Stromal cell of bone marrow (primary cell): ENCODE data around the gene CES5A.
"Not testable (repeated sequence)": the region's sequence is repeated elsewhere in the genome, so short reads cannot be mapped to it uniquely, and the experiment has no call there.

Experiments
- DNase-seq: peaks from one replicate; pipeline ENCODE4 v3.0.0-alpha.2; 2012; ENCODE audit warnings: low read depth

Gene CES5A

DNA sequence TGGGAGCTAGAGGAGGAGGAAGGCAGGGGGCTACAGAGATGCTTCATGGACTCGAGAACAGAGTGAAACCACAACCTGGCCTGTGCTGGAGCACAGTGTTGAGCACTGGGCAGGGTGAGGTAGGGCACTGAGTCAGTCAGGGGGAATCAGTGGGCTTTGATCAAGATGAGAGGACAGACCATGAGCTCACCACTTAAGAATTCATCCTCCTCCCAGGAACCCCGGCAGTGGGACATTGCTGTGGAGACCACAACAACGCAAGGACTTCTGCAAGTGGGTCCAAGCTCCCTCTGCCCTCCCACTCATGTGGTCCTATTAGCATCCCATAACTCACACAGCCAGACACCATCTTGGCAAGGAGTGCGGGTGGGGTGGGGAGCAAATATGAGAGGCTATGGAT is 1.7 kb upstream of the CES5A start:
- DNase-seq: no peak

GRCh38 chr16:55873122-55873521 is 2.1 kb downstream of the CES5A start:
- DNase-seq: no peak

DNA sequence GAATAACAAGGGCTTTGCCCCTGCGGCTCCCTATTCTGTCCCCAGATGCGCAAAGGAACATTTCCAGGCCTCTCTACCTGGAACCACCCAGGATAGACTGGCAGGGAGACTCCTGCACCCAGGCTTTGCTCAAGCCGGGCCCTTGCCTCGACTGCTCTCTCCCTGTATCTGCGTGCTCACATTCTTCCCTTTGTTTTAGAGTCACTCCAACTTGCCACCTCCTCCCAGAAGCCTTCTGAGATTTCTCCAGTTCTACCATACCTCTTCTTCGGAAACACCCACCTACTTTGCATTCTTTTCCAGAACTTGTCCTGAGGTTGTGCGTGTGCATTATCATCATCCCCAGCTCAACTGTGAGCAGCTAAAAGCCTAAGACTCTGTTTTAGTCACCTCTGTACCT is 3.0 kb downstream of the CES5A start:
- no peak for DNase-seq

- no peak for DNase-seq
Observed at GRCh38 chr16:55871411-55872038, 3.6 kb downstream of the CES5A start.

DNA sequence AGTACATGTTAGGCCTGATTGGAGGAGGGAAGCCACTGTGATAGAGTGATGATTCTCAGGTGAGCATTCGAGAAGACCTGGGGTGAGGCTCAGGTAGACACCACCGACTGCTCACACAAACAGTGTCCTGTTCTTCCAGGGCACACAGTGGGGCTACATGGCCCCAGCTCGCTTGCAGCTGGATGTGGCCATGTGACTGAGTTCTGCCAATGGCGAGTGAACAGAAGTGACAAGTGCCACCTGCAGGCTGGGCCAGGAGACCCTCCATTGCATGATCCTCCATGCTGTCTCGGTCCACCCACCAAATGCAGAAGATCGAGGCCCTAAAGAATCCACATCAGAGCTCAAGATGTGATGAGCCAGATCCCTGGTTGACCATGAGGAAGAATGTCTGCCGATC is 6.2 kb downstream of the CES5A start:
- no peak for DNase-seq

DNA sequence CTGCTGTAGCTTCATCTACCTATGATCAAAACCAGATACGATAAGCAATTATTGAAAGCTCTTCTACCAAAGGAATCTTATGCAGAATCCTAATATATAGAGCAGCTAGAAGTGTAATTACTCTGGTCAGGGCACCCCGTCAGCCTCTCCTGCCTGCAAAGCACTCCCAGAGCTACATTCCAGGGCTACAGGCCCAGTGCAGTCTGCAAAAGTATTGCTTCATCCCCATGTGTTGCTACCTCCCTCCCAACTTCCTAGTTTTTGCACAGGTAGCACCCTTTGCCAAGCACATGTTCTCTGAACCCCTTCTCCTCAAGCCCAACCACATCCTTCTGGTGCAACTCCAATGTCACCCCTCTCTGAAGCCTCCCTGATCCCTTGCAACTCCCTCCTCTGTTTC is 7.0 kb downstream of the CES5A start:
- no peak for DNase-seq

DNA sequence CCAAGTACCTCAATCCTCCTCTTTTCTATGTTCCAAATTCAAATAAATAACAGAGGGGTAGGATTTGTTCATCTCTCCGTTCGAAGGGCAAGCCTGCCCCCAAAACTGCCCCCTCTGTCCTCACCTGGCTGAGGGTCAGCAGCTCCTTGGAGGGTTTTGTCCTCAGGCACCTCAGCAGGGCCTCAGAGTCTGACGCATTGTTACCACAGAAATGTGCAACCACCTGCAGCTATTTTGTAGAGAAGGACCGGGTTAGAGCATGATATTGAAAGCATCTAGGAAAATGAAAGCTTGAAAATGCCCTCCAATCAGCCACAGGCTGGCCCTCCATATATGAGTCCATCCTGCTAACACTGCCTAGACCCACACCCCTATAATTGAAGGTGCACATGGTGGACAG is 13.9 kb downstream of the CES5A start:
- no peak for DNase-seq

- DNase-seq: not testable (repeated sequence)
Observed at GRCh38 chr16:55857650-55858049, 17.5 kb downstream of the CES5A start.

DNA sequence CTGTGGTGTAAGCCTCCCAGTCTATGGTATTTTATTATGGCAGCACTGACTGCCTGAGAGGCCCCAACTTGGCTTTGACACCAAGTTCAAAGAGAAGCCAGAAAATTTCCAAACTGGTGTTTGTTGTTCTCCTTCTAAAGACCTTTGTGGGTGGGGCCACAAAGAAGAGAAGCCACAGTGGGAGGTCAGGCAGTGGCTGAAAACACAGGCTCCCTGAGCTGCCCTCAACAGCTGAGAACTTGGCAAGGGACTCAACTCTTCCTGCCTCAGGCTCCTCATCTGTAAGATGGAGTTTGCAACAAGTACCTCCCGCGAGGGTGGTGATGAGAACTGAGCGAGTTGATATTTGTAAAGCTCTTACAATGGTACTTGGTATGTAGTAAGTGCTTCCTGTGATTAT is 18.2 kb downstream of the CES5A start:
- no peak for DNase-seq

DNA sequence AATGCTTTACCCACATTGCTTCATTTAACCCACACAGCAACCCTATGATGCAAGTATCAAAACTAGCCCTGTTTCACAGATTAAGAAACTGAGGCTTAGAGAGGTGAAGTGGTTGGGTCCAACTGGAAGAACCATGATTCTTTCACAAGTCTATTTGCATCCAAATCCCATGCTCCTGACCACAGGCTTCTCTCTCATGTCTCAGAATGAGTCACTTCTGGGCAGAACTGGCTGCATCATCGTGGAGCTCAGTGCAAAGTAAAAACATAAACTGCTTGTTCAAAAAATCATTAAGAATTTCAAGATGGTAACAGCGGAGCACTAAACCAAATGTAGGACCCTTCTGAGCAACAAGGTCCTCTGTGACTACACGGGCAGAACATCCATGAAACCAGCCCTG is 22.1 kb downstream of the CES5A start:
- DNase-seq: peak; percentile 34

- DNase-seq: no peak
Observed at GRCh38 chr16:55849536-55849935, 25.6 kb downstream of the CES5A start.

DNA sequence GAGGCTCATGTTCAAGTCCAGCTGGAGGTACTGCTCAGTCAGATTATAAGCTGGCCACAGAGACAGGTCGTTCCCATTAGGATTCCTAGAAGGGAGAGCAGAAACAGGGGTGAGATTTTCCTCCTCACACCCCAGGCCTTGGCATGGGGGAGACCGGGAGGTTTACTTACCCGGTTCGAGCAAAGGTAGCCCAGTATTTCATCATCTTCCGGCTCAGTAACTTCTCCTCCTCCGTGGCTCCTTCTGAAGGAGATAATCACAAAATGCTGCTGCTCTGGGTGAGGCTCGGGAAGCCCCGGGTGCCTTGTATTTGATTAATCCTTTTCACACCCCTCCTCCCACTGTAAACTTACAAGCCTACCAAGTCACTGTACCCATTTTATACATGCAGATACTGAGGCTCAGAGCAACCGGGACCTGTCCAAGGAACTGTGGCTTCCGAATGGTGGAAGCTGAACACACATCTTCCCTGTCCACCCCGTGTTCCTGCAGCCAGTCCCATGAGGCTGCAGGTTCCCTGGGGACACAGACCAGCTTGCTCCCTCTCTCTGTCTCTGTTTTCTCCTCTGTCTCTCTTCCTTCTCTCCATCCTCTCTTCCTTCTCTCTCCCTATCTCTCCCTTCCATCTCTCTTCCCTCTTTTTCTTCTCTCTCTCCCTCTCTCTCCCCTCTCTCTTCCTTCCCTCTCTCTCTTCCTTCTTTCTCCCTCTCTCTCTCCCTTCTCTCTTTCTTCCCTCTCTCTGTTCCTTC is 28.4 kb downstream of the CES5A start:
- no peak for DNase-seq

DNA sequence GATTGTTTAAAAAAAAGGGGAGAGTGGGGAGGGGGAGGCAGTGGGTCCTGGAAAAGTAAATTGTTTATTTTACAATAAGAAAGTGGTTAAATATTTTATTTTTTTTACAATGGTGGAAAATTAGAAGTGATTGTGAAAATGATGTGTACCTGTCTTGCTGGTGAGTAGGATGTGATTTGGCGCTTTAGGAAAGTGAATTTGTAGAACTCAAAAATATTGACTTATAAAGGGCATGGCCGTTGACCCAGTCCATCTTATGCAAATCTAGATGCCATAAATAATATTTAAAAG is 32.1 kb downstream of the CES5A start:
- DNase-seq: no peak

- DNase-seq: peak; percentile 13
Observed at GRCh38 chr16:55842369-55843104, 32.6 kb downstream of the CES5A start.

GRCh38 chr16:55839115-55839514 is 36.1 kb downstream of the CES5A start:
- no peak for DNase-seq

GRCh38 chr16:55836158-55836611 is 39.0 kb downstream of the CES5A start:
- no peak for DNase-seq

DNA sequence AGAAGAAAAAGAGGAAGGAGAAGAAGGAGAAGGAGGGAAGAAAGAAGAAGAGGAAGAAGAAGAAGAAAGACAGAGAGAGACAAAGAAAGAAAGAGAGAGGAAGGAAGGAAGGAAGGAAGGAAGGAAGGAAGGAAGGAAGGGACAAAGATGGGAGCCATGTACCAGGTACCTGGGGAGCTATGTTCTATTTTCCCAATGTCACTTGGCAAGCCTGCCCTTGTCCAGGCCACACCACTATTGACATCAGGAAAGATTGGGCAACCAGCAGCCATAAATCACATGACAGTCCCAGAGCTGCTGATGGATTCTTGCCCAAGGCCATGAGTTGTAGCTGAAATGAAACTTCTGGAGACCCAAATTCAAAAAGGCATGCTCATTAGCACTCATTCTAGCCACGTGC is 39.6 kb downstream of the CES5A start:
- DNase-seq: no peak

DNA sequence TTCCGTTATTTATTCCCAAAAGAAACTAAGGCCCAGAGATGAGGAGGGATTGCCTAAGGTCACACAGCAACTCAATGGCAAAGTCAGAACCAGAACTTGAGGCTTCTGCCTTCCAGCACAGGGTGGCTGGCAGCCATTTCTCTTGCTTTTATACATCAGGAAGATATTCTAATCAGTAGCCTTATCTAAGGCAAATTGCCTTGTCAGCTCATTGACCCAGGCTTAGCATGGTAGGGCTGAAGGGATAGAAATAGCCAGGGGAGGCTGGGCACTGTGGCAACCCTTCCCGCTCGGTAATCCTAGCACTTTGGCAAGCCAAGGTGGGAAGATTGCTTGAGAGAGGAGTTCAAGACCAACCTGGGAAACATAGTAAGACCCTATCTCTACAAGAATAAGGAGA is 40.0 kb downstream of the CES5A start:
- not testable (repeated sequence) for DNase-seq

DNA sequence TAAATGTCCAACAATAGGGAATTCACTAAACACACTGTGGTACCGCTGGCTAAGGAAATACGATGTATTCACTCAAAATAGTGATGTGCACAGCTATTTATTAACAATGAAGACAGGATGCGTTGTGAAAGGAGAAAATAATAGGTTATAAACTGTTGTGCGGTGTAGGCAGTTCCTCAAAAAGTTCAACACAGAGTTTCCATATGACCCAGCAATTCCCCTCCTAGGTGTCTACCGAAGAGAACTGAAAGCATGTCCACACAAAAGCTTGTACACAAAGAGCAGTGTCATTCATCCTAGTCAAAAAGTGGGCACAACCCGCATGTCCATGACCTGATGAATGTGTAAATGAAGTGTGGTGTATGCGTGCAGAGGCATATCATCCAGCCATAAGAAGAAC is 41.1 kb downstream of the CES5A start:
- DNase-seq: no peak

- no peak for DNase-seq
Observed at GRCh38 chr16:55832773-55833691, 42.1 kb downstream of the CES5A start, which contains the start of gene CES1. TSS of gene CES1 (minus strand) at chr16:55833096. CDS start at chr16:55833055, 41 bp downstream.

DNA sequence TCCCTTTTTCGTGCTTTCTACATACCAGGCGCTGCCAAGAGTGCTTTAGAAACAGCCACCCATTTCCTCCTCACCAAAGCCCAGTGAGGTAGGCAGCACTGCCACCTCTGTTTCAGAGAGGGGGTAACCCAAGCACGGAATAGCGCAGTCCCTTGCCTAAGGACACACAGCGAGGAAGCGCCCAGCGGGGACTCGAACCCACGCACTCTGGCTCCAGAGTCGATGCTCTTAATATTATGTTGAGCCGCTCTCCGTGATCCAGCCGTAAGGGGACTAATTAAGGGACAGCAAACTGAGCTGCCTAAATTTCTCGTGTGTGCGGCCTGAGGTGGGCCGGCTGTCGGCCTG is 42.8 kb downstream of the CES5A start:
- no peak for DNase-seq

DNA sequence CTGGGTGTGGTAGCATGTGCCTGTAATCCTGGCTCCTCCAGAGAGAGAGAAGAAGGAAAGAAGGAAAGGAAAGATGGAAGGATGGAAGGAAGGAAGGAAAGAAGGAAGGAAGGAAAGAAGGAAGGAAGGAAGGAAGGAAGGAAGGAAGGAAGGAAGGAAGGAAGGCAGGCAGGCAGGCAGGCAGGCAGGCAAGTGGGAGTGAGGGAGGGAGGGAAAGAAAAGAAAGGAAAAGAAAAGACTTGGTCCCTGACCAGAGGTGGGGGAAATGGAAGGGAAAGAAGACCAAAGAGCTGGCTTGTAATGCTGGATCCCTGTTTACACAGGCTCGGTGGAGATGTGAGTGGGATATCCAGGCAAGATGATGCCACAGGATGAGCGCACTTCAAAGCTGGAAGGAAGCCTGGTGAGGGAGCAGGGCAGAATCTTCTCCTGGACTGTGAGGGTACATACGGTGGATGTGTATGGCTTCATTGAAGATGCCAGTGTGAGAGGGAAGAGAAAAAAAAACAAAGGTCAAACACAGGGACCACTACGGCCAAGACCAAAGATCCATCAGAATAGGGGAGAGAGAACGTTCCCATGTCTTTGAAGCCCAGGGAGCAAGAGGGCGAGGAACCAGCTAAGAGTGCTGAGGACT is 44.4 kb downstream of the CES5A start:
- DNase-seq: no peak
